Naive thymus-derived CD8-positive, alpha-beta T cell (primary cell): ENCODE measurements around the gene ARHGEF40. TPM values are rescaled to one million over a fixed set of nuclear protein-coding genes. Genes with fewer than 3 reads are reported as not detected.

ENCODE experiments used
- ATAC-seq, 2 donors: fragments of 150-1000 bp; cut with Tn5 transposase in 1 of 2; sonication (Bioruptor Pico), chemical (Tn5 transposase) in 1 of 2; 1 replicate in 1 of 2; 2 replicates in 1 of 2; pipeline ENCODE4 v1.10.0; 2021; ENCODE audit warnings: mild to moderate bottlenecking in 2 of 2, moderate library complexity in 2 of 2
- POLR2A ChIA-PET: fragments of 350-600 bp; sonication (Branson Sonifier 250); formaldehyde crosslinking; loops from one replicate; lab custom pipeline; 2021; ENCODE audit warnings: antibody characterized with exemption; lab: Charles Lee
- DNase-seq, 10 donors: peaks; one replicate each; pipeline versions ENCODE4 v3.0.0 to v3.0.0-alpha.2; 2020 to 2022
- H3K27ac Mint-ChIP-seq, 10 donors: one replicate each; pipeline ENCODE4 v1.8.0; 2020 to 2022; ENCODE audit warnings: mild to moderate bottlenecking in 10 of 10, mixed read lengths in 10 of 10, moderate library complexity in 4 of 10, inconsistent platforms in 1 of 10
- H3K27me3 Mint-ChIP-seq, 5 donors: one replicate each; pipeline ENCODE4 v1.8.0; 2021 to 2022; ENCODE audit warnings: mixed read lengths in 5 of 5
- H3K36me3 Mint-ChIP-seq, 3 donors: one replicate each; pipeline ENCODE4 v1.8.0; 2020 to 2022; ENCODE audit warnings: mixed read lengths in 3 of 3, mild to moderate bottlenecking in 2 of 3, inconsistent platforms in 1 of 3
- H3K4me1 Mint-ChIP-seq, 4 donors: one replicate each; pipeline ENCODE4 v1.8.0; 2021 to 2022; ENCODE audit warnings: mixed read lengths in 4 of 4
- H3K4me3 Mint-ChIP-seq, 10 donors: one replicate each; pipeline ENCODE4 v1.8.0; 2020 to 2022; ENCODE audit warnings: mild to moderate bottlenecking in 10 of 10, mixed read lengths in 10 of 10, moderate library complexity in 6 of 10, inconsistent platforms in 1 of 10
- H3K9me3 Mint-ChIP-seq, 9 donors: one replicate each; pipeline ENCODE4 v1.8.0; 2020 to 2022; ENCODE audit warnings: mixed read lengths in 9 of 9, mild to moderate bottlenecking in 3 of 9, inconsistent platforms in 1 of 9, moderate library complexity in 1 of 9
- polyA plus RNA-seq, 3 donors: library from polyadenylated mRNA; unstranded; fragments of 300-500 nt; fragmentation: Illumina TruSeq; gene quantifications; one replicate each; pipeline ENCODE4 v1.2.3, GENCODE V29; 2021
- total RNA-seq, 8 experiments: library from RNA in 2 of 8; stranded (reverse) in 2 of 8; gene quantifications; one replicate each; pipeline ENCODE4 v1.2.3 and lab custom pipeline; 2021 to 2026

ARHGEF40 gene
- total and polyA plus RNA-seq, 5 experiments from 2014 or later = 0.03 to 0.45 (median 0.08) TPM

DNA sequence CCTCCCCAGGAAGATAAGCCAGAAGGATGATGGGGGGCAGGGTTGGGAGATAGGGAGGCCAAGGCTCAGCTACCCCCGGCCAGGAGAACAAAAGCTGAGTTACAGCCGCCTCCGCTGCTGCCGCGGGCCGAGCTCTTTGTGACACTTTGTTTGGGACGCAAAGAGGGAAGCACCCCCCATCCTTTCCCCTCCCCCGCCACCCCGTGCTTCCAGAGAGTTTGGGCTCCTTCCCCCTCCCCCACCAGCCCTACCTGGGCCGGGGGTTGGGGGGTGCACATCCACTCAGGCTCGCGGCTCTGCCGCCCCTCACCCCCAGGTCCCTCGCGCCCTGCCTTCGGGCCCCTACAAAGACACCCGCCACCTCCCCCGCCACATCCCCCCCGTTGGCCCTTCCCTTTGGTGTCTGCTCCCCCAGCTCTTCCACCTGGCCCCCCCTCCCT, 27.6 kb downstream of the ARHGEF40 start:
- POLR2A ChIA-PET = interaction anchor here (0.6 to 1.0 kb wide), 3 partner anchors 10 to 123 kb away, joined by 3 to 5 read pairs (median 4); no protein-coding TSS in a partner anchor

DNA sequence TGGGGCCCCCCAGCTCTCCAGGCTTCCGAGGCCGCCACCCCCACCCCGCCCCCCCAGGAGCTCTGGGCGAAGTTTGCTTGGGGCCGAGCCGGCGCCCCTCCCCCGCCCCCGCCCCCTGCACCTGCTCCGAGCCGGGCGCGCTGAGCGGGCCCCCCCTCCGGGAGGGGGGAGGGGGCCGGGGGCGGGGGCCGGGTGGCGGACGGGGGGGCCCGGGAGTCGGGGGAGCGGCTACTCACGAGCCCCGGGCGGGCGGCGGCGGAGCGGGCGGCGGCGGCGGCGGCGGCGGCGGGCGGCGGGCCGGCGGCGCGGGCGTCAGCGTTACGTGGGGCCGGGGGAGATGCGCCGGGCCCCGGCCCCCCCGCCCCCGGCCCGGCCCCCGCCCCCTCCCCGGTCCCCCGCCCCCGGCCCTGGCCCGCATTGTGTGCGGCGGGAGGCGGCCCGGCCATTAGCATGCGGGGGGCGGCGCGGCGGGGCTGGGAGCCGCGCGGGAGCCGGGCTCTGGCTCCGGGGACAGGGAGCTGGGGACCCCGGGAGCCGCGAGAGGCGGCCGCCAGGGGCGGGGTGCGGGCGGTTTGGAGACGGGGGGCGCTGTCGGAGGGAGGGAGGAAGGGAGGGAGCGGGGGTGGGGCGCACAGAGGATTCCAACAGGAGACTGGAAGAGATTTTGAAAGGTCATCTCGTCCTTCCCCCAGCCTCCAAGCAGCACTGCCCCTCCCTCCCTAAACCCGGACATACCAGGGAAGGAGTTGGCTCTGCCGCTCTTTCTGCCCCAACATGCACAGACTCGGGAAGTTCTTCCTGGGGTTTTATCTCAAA, 28.2 kb downstream of the ARHGEF40 start, which contains the start of gene ZNF219:
Gene ZNF219 (minus strand): TSS at position 580 of the 816 bp plus-strand sequence. CDS start 5,064 bp downstream, outside the sequence.
- DNase-seq (peak in 7 of 10 donors; percentile 26 to 45 (median 36)), ATAC-seq (peak; percentile 51 to 65)
- H3K4me3 Mint-ChIP-seq = peak within 1 kb of the TSS; percentile 78 to 92 (median 86)
- peaks cover 13 to 29% (median 25%) of the 10 kb centered on the region in 4 donors for H3K4me1 Mint-ChIP-seq
- H3K36me3 Mint-ChIP-seq = no peaks in the 10 kb centered on the region
- H3K27ac Mint-ChIP-seq = peak within 1 kb of the TSS; percentile 85 to 97 (median 92)
- H3K9me3 Mint-ChIP-seq = no peaks in the 10 kb centered on the region
- POLR2A ChIA-PET = interaction anchor here (0.6 to 1.0 kb wide), 4 partner anchors 11 to 122 kb away, joined by 3 to 5 read pairs (median 4); no protein-coding TSS in a partner anchor
- H3K27me3 Mint-ChIP-seq = peaks cover 0 to 2% (median 0%) of the 10 kb centered on the region in 5 donors

More for the DNA sequence above, 27.6 kb downstream of the ARHGEF40 start:
- Mint-ChIP-seq H3K36me3 (no peaks in the 10 kb centered on the region), H3K27me3 (peaks cover 0 to 2% (median 0%) of the 10 kb centered on the region in 5 donors), H3K27ac (peak overlapping the region; percentile 79 to 95 (median 90)), H3K9me3 (no peaks in the 10 kb centered on the region), H3K4me1 (peaks cover 17 to 29% (median 25%) of the 10 kb centered on the region in 4 donors), H3K4me3 (peak overlapping the region; percentile 54 to 90 (median 79))
- peak; percentile 25 to 31 for ATAC-seq
- peak in 3 of 10 donors; percentile 7 to 26 (median 20) for DNase-seq

DNA sequence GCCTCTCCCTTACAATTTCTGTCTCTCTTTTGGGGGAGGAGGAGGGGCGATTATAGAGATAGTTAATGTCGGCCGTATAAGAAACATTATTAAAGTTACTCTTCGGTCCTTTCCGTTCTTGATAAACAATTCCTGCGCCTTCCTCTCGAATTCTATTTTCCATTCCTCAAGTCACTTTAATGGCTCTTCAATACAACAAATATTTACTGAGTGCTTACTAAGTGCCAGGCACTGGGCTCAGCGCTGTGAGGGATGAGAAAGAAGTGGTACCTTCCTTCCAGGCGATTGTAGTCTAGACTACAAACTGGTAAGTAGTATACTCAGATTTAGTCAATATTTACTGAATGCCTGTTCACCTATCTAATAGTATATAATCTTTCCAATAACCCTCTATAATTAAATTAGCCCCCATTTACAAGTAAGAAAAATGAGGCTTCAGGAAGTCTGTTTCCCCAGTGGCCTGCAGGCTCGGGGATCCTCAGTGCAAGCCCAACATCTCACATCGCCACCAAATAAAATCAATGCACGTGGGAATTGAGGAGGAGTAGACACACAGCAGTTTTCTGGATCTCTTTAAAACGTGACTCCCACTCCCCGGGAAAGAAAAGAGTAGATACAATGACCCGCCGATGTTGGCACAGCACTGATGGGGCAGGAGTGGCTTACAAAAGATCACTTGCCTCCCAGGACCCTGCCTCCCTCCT, 28.9 kb downstream of the ARHGEF40 start:
- peaks cover 15 to 32% (median 27%) of the 10 kb centered on the region in 4 donors for H3K4me1 Mint-ChIP-seq
- peak overlapping the region; percentile 74 to 97 (median 89) for H3K27ac Mint-ChIP-seq
- ATAC-seq (no peak), DNase-seq (no peak)
- POLR2A ChIA-PET = interaction anchor here (1.0 kb wide), 1 partner anchor 30 kb away, joined by 3 read pairs; no protein-coding TSS in a partner anchor
- peak overlapping the region; percentile 78 to 92 (median 86) for H3K4me3 Mint-ChIP-seq
- no peaks in the 10 kb centered on the region for H3K36me3 Mint-ChIP-seq
- H3K27me3 Mint-ChIP-seq = peaks cover 0 to 2% (median 0%) of the 10 kb centered on the region in 5 donors
- H3K9me3 Mint-ChIP-seq = no peaks in the 10 kb centered on the region

- Mint-ChIP-seq H3K27ac (peak overlapping the region; percentile 51 to 94 (median 86)), H3K27me3 (peaks cover 0 to 2% (median 0%) of the 10 kb centered on the region in 5 donors), H3K4me3 (peak overlapping the region; percentile 78 to 92 (median 86)), H3K4me1 (peaks cover 16 to 35% (median 29%) of the 10 kb centered on the region in 4 donors), H3K9me3 (no peaks in the 10 kb centered on the region), H3K36me3 (no peaks in the 10 kb centered on the region)
- no peak for ATAC-seq
- POLR2A ChIA-PET = no interaction called here
- no peak for DNase-seq
Observed at GRCh38 chr14:21099596-21099985, 29.5 kb downstream of the ARHGEF40 start.

DNA sequence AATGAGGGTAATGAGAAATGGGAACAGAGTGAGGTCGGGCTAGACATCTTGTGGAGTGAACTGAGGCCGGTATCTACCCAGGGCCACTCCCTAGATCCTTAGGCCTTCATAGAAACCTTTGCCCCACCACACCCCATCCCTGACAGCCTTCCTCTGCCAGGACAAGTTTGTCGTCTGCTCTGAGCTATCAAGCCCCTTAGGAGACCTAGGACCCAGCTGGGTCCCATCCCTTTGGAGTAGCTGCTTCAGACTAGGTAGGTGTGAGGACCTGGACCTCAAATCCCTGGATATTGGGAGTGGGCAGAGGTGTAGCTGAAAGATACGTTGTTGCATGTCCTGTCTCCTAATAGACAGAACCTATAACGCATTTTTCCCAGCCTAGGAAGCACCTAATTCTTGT, 30.8 kb downstream of the ARHGEF40 start, which contains the start of gene TMEM253:
Gene TMEM253 (plus strand): TSS at position 136 of the 400 bp plus-strand sequence. CDS start 278 bp downstream, outside the sequence.
- DNase-seq (no peak), ATAC-seq (no peak)
- Mint-ChIP-seq H3K9me3 (no peaks in the 10 kb centered on the region), H3K4me3 (peak within 1 kb of the TSS in 3 of 10 donors; percentile 78 to 92 (median 91)), H3K27me3 (peaks cover 0 to 2% (median 0%) of the 10 kb centered on the region in 5 donors), H3K4me1 (peaks cover 17 to 38% (median 32%) of the 10 kb centered on the region in 4 donors), H3K36me3 (no peaks in the 10 kb centered on the region), H3K27ac (peak within 1 kb of the TSS in 5 of 10 donors; percentile 48 to 88 (median 76))
- POLR2A ChIA-PET = interaction anchor here (0.6 to 2.4 kb wide), 2 partner anchors 8 to 411 kb away, joined by 3 to 11 read pairs; no protein-coding TSS in a partner anchor

GRCh38 chr14:21101802-21102413, 31.8 kb downstream of the ARHGEF40 start:
- Mint-ChIP-seq H3K9me3 (no peaks in the 10 kb centered on the region), H3K4me3 (peak overlapping the region in 2 of 10 donors; percentile 11 to 14)

GRCh38 chr14:21102521-21103410, 32.7 kb downstream of the ARHGEF40 start:
- POLR2A ChIA-PET = interaction anchor here (1.1 to 3.7 kb wide), 10 partner anchors 9 to 88 kb away, joined by 3 to 66 read pairs (median 12); partner anchors contain the start of genes ARHGEF40 and NDRG2
- DNase-seq = no peak
- Mint-ChIP-seq H3K36me3 (no peaks in the 10 kb centered on the region), H3K4me1 (peaks cover 13 to 35% (median 30%) of the 10 kb centered on the region in 4 donors), H3K27ac (peak overlapping the region in 9 of 10 donors; percentile 85 to 98 (median 92)), H3K27me3 (peaks cover 0 to 2% (median 0%) of the 10 kb centered on the region in 5 donors), H3K4me3 (peak overlapping the region; percentile 65 to 95 (median 90)), H3K9me3 (no peaks in the 10 kb centered on the region)
- ATAC-seq = no peak

More at GRCh38 chr14:21101802-21102413, 31.8 kb downstream of the ARHGEF40 start:
- POLR2A ChIA-PET = interaction anchor here (0.6 to 2.4 kb wide), 2 partner anchors 9 to 410 kb away, joined by 3 to 11 read pairs; no protein-coding TSS in a partner anchor
- peaks cover 17 to 40% (median 36%) of the 10 kb centered on the region in 4 donors for H3K4me1 Mint-ChIP-seq
- H3K27me3 Mint-ChIP-seq = peaks cover 0 to 2% (median 0%) of the 10 kb centered on the region in 5 donors
- H3K36me3 Mint-ChIP-seq = no peaks in the 10 kb centered on the region
- H3K27ac Mint-ChIP-seq = peak overlapping the region in 2 of 10 donors; percentile 17 to 49
- ATAC-seq (no peak), DNase-seq (no peak)

DNA sequence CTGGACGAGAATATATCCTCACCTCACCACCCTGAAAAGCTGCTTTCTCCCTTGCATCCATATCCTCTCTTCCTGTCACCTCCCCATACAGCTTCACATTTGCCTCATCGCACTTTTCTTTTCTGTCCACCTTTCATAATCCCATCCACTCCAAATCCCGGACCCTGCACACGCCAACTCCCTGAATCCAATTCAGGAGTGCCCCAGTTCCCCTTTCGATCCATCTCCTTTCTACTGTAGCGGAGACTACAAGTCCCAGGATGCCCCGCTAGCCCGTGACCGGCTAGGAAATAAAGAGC, 33.3 kb downstream of the ARHGEF40 start:
- ATAC-seq (no peak), DNase-seq (no peak)
- Mint-ChIP-seq H3K9me3 (no peaks in the 10 kb centered on the region), H3K4me3 (peak overlapping the region; percentile 65 to 95 (median 90)), H3K4me1 (peaks cover 13 to 35% (median 30%) of the 10 kb centered on the region in 4 donors), H3K36me3 (no peaks in the 10 kb centered on the region), H3K27ac (peak overlapping the region; percentile 85 to 98 (median 92)), H3K27me3 (peaks cover 0 to 2% (median 0%) of the 10 kb centered on the region in 5 donors)
- POLR2A ChIA-PET = interaction anchor here (0.9 to 3.7 kb wide), 10 partner anchors 9 to 88 kb away, joined by 3 to 66 read pairs (median 11); partner anchors contain the start of genes ARHGEF40 and NDRG2

DNA sequence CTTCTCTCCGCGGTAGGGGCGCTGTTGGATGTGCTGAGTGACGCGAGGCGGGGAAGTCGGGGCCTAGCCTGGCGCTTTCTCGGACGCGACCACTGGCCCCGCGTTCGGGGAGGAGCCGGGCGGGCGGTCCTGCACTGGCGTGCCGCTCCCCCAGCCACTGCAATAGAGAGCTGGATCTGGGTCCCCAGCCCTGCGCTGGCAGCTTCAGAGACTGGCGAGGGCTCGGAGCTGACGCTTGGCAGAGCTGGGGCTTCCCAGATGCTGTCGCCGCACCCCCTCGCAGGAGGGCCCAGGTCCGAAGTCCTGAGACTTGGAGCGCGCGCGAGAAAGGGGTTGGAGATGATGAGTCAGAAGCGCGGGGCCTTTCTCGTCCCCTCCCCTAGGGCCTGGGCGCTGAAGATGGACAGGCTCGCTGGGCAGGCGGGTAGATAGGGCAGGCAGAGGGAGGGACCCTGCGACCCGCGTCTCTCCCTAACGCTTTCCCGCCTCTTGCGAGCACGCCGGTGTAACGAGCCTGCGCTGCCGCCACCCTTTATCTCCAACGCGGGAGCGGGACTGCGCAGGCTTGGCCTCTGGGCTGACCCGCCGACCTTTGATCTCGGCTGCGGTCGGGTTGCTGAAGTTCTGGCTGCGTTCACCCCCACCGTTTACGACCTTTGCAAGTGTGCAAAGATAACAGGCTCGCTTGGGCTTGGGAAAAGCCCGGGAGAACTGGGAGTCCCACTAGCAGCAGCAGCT, 33.8 kb downstream of the ARHGEF40 start:
- Mint-ChIP-seq H3K27me3 (peaks cover 0 to 2% (median 0%) of the 10 kb centered on the region in 5 donors), H3K9me3 (no peaks in the 10 kb centered on the region), H3K4me3 (peak overlapping the region; percentile 65 to 95 (median 90)), H3K4me1 (peaks cover 11 to 33% (median 26%) of the 10 kb centered on the region in 4 donors), H3K36me3 (no peaks in the 10 kb centered on the region), H3K27ac (peak overlapping the region; percentile 85 to 98 (median 92))
- ATAC-seq (peak; percentile 84), DNase-seq (peak; percentile 82 to 97 (median 93))
- POLR2A ChIA-PET = interaction anchor here (0.7 to 3.7 kb wide), 13 partner anchors 10 to 91 kb away, joined by 3 to 66 read pairs (median 8); partner anchors contain the start of genes ARHGEF40 and NDRG2
